ENCODE measurements around the gene SNED1.

Gene SNED1

GRCh38 chr2:241049739-241050623 is 51.6 kb downstream of the SNED1 start:
- FAIRE-seq = no peak

DNA sequence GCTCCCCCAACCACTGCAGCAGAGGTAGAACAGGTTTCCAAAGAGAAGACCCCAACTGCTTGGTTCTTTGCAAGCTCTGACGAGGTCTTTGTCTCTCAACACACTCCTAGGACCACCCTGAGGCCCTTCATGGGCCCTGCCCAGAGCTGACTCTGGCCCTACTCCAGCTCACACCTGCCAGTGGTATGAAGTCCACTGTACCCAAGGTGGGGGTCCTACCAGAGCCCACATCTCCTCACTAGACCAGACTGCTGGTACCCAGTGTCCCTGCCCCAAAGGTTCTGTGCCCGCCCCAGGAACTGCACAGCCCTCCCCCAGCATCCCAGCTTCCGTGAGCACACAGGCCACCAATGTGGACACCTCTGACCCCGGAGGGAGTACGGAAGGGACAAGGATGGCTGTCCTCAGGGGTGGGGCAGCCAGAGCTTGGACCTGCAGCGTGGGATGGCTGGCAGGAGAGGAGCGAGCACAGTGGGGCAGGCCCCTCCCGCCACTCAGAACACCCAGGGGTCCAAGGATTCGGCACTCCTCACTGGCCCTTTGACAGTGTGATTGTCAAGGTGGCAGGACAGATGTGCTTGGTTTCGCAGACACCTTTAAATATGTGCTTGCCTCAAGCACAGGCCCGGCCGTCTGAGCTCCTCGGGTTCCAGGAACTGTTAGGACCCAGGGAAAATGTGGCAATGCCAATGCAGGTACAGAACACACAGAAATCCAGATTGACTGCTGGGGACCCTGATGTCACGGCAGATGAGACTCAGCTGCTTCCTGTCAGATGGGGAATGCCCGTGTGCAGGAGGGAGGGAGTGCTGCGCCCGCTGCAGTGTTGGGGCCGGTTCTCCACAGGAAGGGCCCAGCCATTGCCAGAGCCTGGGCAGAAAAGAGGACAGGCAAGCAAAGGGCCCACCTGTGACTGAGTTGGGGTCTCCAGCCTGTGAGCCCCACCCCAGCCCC is 52.5 kb downstream of the SNED1 start:
- no peak for FAIRE-seq

DNA sequence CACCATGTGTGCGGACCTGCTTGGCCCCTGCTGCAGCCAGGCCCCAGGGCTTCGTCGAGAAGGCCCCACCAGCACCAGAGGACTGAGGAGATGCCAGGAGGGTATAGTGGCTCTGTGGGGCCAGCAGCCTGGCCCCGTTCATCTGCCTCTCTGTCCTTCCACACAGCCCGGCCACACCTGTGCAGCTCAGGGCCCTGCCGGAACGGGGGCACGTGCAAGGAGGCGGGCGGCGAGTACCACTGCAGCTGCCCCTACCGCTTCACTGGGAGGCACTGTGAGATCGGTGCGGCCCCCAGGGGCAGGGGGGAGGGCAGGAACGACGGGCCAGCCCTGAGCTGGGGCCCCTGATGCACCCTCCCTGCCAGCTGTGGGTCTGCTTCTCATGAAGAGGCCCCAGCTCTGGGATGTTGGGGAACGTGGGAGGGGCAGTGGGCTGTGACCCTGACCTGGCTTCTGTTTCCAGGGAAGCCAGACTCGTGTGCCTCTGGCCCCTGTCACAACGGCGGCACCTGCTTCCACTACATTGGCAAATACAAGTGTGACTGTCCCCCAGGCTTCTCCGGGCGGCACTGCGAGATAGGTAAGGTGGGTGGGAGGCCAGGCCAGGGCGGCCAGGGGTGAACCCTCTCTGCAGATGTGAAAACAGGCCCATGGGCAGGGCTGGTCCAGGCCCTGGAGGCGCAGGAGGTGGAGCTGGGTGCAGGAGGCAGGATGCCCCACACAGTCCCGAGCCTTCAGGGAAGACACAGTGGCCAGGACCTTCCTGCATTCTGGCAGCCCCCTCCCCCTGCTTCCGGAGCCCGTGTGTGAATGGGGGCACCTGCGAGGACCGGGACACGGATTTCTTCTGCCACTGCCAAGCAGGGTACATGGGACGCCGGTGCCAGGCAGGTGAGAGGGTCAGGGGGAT is 53.4 kb downstream of the SNED1 start:
- no peak for FAIRE-seq

GRCh38 chr2:241052677-241053360 is 54.4 kb downstream of the SNED1 start:
- no peak for FAIRE-seq

GRCh38 chr2:241053576-241054251 is 55.3 kb downstream of the SNED1 start:
- no peak for FAIRE-seq

- FAIRE-seq = no peak
Observed at GRCh38 chr2:241061275-241061674, 62.9 kb downstream of the SNED1 start.

GRCh38 chr2:241062389-241063092 is 64.1 kb downstream of the SNED1 start:
- no peak for FAIRE-seq

- no peak for FAIRE-seq
Observed at GRCh38 chr2:241063093-241063551, 64.7 kb downstream of the SNED1 start.

DNA sequence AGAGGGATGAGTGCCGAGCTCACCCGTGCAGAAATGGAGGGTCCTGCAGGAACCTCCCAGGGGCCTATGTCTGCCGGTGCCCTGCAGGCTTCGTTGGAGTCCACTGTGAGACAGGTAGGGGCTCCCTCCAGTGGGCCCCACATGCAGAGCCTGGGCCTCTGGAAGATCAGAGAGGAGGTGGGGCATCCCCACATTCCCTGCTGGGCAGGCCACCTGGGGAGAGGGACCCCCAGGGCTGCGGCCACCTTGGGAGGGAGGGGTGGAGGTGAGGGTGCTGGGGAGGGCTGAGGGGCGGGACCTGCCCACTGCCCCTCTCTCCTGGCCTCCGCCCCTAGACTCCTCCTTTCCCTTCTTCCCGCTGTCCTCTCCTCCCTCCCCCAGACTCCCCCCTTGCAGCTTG is 65.2 kb downstream of the SNED1 start:
- no peak for FAIRE-seq

GRCh38 chr2:241064008-241064801 is 65.8 kb downstream of the SNED1 start:
- FAIRE-seq = no peak

GRCh38 chr2:241064802-241065354 is 66.5 kb downstream of the SNED1 start:
- no peak for FAIRE-seq

DNA sequence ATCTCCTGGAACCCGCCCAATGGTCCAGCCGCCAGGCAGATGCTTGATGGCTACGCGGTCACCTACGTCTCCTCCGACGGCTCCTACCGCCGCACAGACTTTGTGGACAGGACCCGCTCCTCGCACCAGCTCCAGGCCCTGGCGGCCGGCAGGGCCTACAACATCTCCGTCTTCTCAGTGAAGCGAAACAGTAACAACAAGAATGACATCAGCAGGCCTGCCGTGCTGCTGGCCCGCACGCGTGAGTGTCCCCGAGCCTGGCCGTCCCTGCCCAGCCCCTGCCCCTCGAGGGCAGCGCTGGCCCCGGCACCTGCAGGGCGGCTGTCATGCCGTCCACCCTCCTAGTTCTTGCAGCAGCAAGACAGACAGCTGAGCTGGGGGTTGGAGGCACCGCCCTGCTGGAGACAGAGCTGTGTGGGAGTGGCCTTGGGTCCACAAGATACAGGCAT is 67.0 kb downstream of the SNED1 start:
- no peak for FAIRE-seq

- FAIRE-seq = no peak
Observed at GRCh38 chr2:241066171-241066892, 67.9 kb downstream of the SNED1 start.

GRCh38 chr2:241066893-241067341 is 68.5 kb downstream of the SNED1 start:
- FAIRE-seq = no peak

GRCh38 chr2:241067501-241068135 is 69.2 kb downstream of the SNED1 start:
- no peak for FAIRE-seq

DNA sequence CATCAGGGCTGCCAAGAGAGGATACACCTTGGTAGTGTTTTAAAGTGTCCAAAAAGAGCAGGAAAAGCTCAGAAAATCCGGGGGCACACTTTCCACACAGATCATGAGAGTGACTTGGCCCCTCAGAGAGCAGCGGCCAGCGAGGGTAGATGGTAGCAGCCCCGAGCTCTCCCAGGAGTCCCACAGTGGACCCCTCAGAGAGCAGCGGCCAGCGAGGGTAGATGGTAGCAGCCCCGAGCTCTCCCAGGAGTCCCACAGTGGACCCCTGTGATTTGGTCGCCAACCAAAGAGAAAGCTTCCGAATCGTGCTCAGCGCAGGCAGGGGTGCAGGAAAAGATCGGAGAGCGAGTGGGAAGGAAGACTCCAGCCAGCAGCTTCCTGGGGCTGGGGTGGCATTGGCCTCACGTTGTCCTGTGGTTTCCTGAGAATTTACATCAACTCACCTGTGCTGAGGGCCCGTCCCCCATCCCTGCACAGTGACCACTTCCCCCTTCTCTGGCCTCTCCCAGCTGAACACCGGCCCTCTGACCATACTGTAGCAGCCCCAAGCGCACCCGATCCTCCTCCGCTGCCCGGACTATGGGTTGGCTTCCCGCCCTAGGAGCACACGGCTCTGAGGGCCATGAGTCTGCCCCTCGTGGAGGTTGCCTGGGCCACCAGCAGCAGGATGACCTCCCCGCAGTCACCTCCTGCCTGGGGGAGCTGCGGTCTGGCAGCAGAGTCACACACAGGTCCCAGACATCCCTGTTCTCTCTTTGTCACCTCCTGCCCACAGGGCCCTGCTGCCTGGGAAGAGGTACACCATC is 69.9 kb downstream of the SNED1 start:
- FAIRE-seq = no peak

All from TTC549 (cell line).